Measurements from ENCODE around the gene FEZ2.
"Not testable (repeated sequence)": the region's sequence is repeated elsewhere in the genome, so short reads cannot be mapped to it uniquely, and the experiment has no call there.

The FEZ2 gene

GRCh38 chr2:36607947-36608346, 10.0 kb upstream of the FEZ2 start:
- H3K27ac Mint-ChIP-seq = no peak overlapping the region
- no peaks in the 10 kb centered on the region for H3K4me1 Mint-ChIP-seq
- no peak for DNase-seq (ENCODE audit: low spot score in 2 of 2)
- H3K36me3 Mint-ChIP-seq = no peaks in the 10 kb centered on the region
- H3K4me3 Mint-ChIP-seq = no peak overlapping the region
- H3K9me3 Mint-ChIP-seq = no peaks in the 10 kb centered on the region
- no peak for ATAC-seq (ENCODE audit: low read depth)
- peaks cover 8% of the 10 kb centered on the region for H3K27me3 Mint-ChIP-seq

- Mint-ChIP-seq H3K27me3 (peaks cover 8% of the 10 kb centered on the region), H3K27ac (no peak overlapping the region), H3K9me3 (no peaks in the 10 kb centered on the region), H3K36me3 (no peaks in the 10 kb centered on the region), H3K4me3 (no peak overlapping the region), H3K4me1 (no peaks in the 10 kb centered on the region)
- DNase-seq (ENCODE audit: low spot score in 2 of 2) = no peak
- no peak for ATAC-seq (ENCODE audit: low read depth)
These were observed 9.0 kb upstream of the FEZ2 start for GRCh38 chr2:36606925-36607324.

GRCh38 chr2:36605273-36605672, 7.3 kb upstream of the FEZ2 start:
- Mint-ChIP-seq H3K4me1 (no peaks in the 10 kb centered on the region), H3K27me3 (peaks cover 8% of the 10 kb centered on the region), H3K36me3 (no peaks in the 10 kb centered on the region), H3K4me3 (no peak overlapping the region), H3K27ac (no peak overlapping the region), H3K9me3 (no peaks in the 10 kb centered on the region)
- DNase-seq (ENCODE audit: low spot score in 2 of 2) (no peak), ATAC-seq (ENCODE audit: low read depth) (no peak)

GRCh38 chr2:36603629-36604028, 5.7 kb upstream of the FEZ2 start:
- not testable (repeated sequence) for DNase-seq (ENCODE audit: low spot score in 2 of 2); H3K9me3 Mint-ChIP-seq; H3K4me3 Mint-ChIP-seq; H3K27me3 Mint-ChIP-seq; H3K36me3 Mint-ChIP-seq; ATAC-seq (ENCODE audit: low read depth); H3K4me1 Mint-ChIP-seq; H3K27ac Mint-ChIP-seq

- Mint-ChIP-seq H3K36me3 (peaks cover 6% of the 10 kb centered on the region), H3K4me1 (peaks cover 31% of the 10 kb centered on the region), H3K27ac (peak overlapping the region; percentile 76), H3K9me3 (peaks cover 2% of the 10 kb centered on the region), H3K4me3 (peak overlapping the region; percentile 96), H3K27me3 (no peaks in the 10 kb centered on the region)
- DNase-seq (ENCODE audit: low spot score in 2 of 2) (no peak), ATAC-seq (ENCODE audit: low read depth) (no peak)
These were observed 901 bp downstream of the FEZ2 start for GRCh38 chr2:36597003-36597531.

GRCh38 chr2:36596397-36596796, 1.6 kb downstream of the FEZ2 start:
- H3K27ac Mint-ChIP-seq = peak overlapping the region; percentile 76

GRCh38 chr2:36594849-36595248, 3.1 kb downstream of the FEZ2 start:
- peaks cover 2% of the 10 kb centered on the region for H3K9me3 Mint-ChIP-seq
- no peaks in the 10 kb centered on the region for H3K27me3 Mint-ChIP-seq
- H3K27ac Mint-ChIP-seq = no peak overlapping the region
- ATAC-seq (ENCODE audit: low read depth) (no peak), DNase-seq (ENCODE audit: low spot score in 2 of 2) (no peak)
- peaks cover 10% of the 10 kb centered on the region for H3K36me3 Mint-ChIP-seq
- H3K4me1 Mint-ChIP-seq = peaks cover 39% of the 10 kb centered on the region
- no peak overlapping the region for H3K4me3 Mint-ChIP-seq

More at GRCh38 chr2:36596397-36596796, 1.6 kb downstream of the FEZ2 start:
- no peak for ATAC-seq (ENCODE audit: low read depth)
- peaks cover 34% of the 10 kb centered on the region for H3K4me1 Mint-ChIP-seq
- H3K36me3 Mint-ChIP-seq = peaks cover 8% of the 10 kb centered on the region
- H3K9me3 Mint-ChIP-seq = peaks cover 2% of the 10 kb centered on the region
- no peaks in the 10 kb centered on the region for H3K27me3 Mint-ChIP-seq
- peak overlapping the region; percentile 96 for H3K4me3 Mint-ChIP-seq
- no peak for DNase-seq (ENCODE audit: low spot score in 2 of 2)

- no peaks in the 10 kb centered on the region for H3K27me3 Mint-ChIP-seq
- no peak overlapping the region for H3K27ac Mint-ChIP-seq
- DNase-seq (ENCODE audit: low spot score in 2 of 2) = no peak
- H3K4me3 Mint-ChIP-seq = no peak overlapping the region
- peaks cover 2% of the 10 kb centered on the region for H3K9me3 Mint-ChIP-seq
- peaks cover 16% of the 10 kb centered on the region for H3K4me1 Mint-ChIP-seq
- H3K36me3 Mint-ChIP-seq = peaks cover 25% of the 10 kb centered on the region
- no peak for ATAC-seq (ENCODE audit: low read depth)
These were observed 8.7 kb downstream of the FEZ2 start for GRCh38 chr2:36589230-36589630.

GRCh38 chr2:36587556-36587955, 10.4 kb downstream of the FEZ2 start:
- DNase-seq (ENCODE audit: low spot score in 2 of 2) = no peak
- Mint-ChIP-seq H3K4me3 (no peak overlapping the region), H3K9me3 (no peaks in the 10 kb centered on the region), H3K4me1 (peaks cover 7% of the 10 kb centered on the region), H3K27ac (no peak overlapping the region), H3K36me3 (peaks cover 32% of the 10 kb centered on the region), H3K27me3 (no peaks in the 10 kb centered on the region)
- no peak for ATAC-seq (ENCODE audit: low read depth)

- H3K36me3 Mint-ChIP-seq = peaks cover 36% of the 10 kb centered on the region
These were observed 10.9 kb downstream of the FEZ2 start for GRCh38 chr2:36587101-36587500.

GRCh38 chr2:36586672-36587071, 11.3 kb downstream of the FEZ2 start:
- Mint-ChIP-seq H3K27ac (no peak overlapping the region), H3K4me1 (peaks cover 5% of the 10 kb centered on the region), H3K36me3 (peaks cover 38% of the 10 kb centered on the region), H3K4me3 (no peak overlapping the region), H3K9me3 (no peaks in the 10 kb centered on the region), H3K27me3 (no peaks in the 10 kb centered on the region)
- ATAC-seq (ENCODE audit: low read depth) = no peak
- DNase-seq (ENCODE audit: low spot score in 2 of 2) = no peak

More at GRCh38 chr2:36587101-36587500, 10.9 kb downstream of the FEZ2 start:
- Mint-ChIP-seq H3K4me1 (peaks cover 7% of the 10 kb centered on the region), H3K9me3 (no peaks in the 10 kb centered on the region), H3K4me3 (no peak overlapping the region), H3K27me3 (no peaks in the 10 kb centered on the region), H3K27ac (no peak overlapping the region)
- DNase-seq (ENCODE audit: low spot score in 2 of 2) (no peak), ATAC-seq (ENCODE audit: low read depth) (no peak)

GRCh38 chr2:36584148-36584794, 13.7 kb downstream of the FEZ2 start:
- no peaks in the 10 kb centered on the region for H3K9me3 Mint-ChIP-seq
- H3K27ac Mint-ChIP-seq = no peak overlapping the region
- no peak for DNase-seq (ENCODE audit: low spot score in 2 of 2)
- H3K4me1 Mint-ChIP-seq = no peaks in the 10 kb centered on the region
- no peak for ATAC-seq (ENCODE audit: low read depth)
- H3K27me3 Mint-ChIP-seq = no peaks in the 10 kb centered on the region
- peaks cover 51% of the 10 kb centered on the region for H3K36me3 Mint-ChIP-seq
- no peak overlapping the region for H3K4me3 Mint-ChIP-seq

- no peaks in the 10 kb centered on the region for H3K4me1 Mint-ChIP-seq
- no peak for DNase-seq (ENCODE audit: low spot score in 2 of 2)
- no peak overlapping the region for H3K27ac Mint-ChIP-seq
- no peaks in the 10 kb centered on the region for H3K9me3 Mint-ChIP-seq
- H3K27me3 Mint-ChIP-seq = no peaks in the 10 kb centered on the region
- no peak for ATAC-seq (ENCODE audit: low read depth)
- no peak overlapping the region for H3K4me3 Mint-ChIP-seq
- peaks cover 63% of the 10 kb centered on the region for H3K36me3 Mint-ChIP-seq
These were observed 15.0 kb downstream of the FEZ2 start for GRCh38 chr2:36582951-36583350.

GRCh38 chr2:36582538-36582937, 15.4 kb downstream of the FEZ2 start:
- no peak for ATAC-seq (ENCODE audit: low read depth)
- H3K36me3 Mint-ChIP-seq = peaks cover 64% of the 10 kb centered on the region
- H3K4me3 Mint-ChIP-seq = no peak overlapping the region
- H3K4me1 Mint-ChIP-seq = no peaks in the 10 kb centered on the region
- no peak overlapping the region for H3K27ac Mint-ChIP-seq
- H3K27me3 Mint-ChIP-seq = no peaks in the 10 kb centered on the region
- no peaks in the 10 kb centered on the region for H3K9me3 Mint-ChIP-seq
- no peak for DNase-seq (ENCODE audit: low spot score in 2 of 2)

- DNase-seq (ENCODE audit: low spot score in 2 of 2) (no peak), ATAC-seq (ENCODE audit: low read depth) (no peak)
- Mint-ChIP-seq H3K9me3 (no peaks in the 10 kb centered on the region), H3K4me1 (no peaks in the 10 kb centered on the region), H3K27me3 (no peaks in the 10 kb centered on the region), H3K27ac (no peak overlapping the region), H3K4me3 (no peak overlapping the region), H3K36me3 (peaks cover 61% of the 10 kb centered on the region)
These were observed 18.7 kb downstream of the FEZ2 start for GRCh38 chr2:36579297-36579664.
